ENCODE results near the gene FANCI. TPM values are rescaled to one million over a fixed set of nuclear protein-coding genes. Genes with fewer than 3 reads are reported as not detected.
A peak's percentile ranks its signal among the peaks of the same experiment; 100 is the strongest.

FANCI gene
- total RNA-seq, 1 experiment from 2014 or later = 112 TPM

DNA sequence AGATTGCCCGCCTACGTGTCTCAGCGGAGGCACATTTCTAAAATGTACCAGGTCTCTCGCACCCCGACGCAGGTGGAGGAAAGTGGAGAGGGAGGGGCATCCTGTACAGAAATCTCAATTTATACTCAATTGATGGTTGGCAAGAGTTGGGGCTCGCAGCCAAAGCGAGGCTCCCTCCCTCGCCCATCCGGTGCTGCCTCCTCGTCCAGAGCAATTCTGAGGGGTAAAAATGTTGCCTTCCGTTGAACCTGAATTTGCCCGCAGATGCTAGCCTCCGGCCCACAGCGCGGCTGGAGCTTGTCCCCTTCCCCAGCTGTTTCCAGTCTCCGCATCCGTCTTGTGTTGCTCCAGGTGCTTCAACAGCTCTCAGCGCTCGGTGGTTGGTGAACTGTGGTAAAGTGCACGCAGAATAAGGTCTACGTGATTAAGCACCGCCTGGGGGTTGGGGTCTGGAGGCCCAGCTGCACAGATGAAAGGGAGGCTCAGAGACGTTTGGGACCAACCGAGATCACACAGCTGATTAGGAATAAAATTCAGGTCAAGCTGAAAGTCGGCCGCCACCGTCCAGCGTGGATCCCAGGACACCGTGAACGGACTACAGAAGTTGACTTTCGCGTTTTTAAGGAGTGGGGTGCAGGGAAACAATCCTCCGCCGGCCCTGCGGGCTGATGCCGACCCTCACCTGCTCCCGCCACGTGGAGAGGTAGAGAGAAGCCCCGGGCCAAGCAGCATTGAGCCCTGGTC, 91.7 kb downstream of the FANCI start:
- Histone ChIP-seq H3K4me1 (ENCODE audit: control insufficient read depth in 1 of 2, insufficient read depth in 2 of 2, low read length in 2 of 2) (peaks cover 9 to 25% of the 10 kb centered on the region in 2 experiments), H3K27me3 (ENCODE audit: insufficient read depth, low read length) (no peaks in the 10 kb centered on the region), H3K79me2 (ENCODE audit: insufficient read depth, low read length) (peaks cover 38% of the 10 kb centered on the region), H3K9ac (ENCODE audit: low read length) (peak overlapping the region; percentile 60), H3K9me2 (ENCODE audit: insufficient read depth) (no peaks in the 10 kb centered on the region), H3K4me2 (ENCODE audit: low read length) (peak overlapping the region; percentile 89), H2AFZ (ENCODE audit: low read depth, low read length, poor library complexity, severe bottlenecking) (no peak overlapping the region), H3K4me3 (replicated peaks in 1 of 2; ENCODE audit: low read depth in 1 of 2, low read length in 2 of 2) (peak overlapping the region; percentile 52 to 59), H3K9me3 (ENCODE audit: control insufficient read depth in 1 of 2, insufficient read depth in 1 of 2, low read depth in 1 of 2, low read length in 2 of 2) (no peaks in the 10 kb centered on the region), H4K20me1 (ENCODE audit: insufficient read depth) (peaks cover 8% of the 10 kb centered on the region; the same call in 1 of the 2 replicates), H3K27ac (ENCODE audit: low read depth, low read length) (peak overlapping the region; percentile 52), H3K36me3 (ENCODE audit: control insufficient read depth in 1 of 2, insufficient read depth in 2 of 2, low read length in 2 of 2) (peaks cover 17 to 29% of the 10 kb centered on the region in 2 experiments; a peak in 3 of 4 replicates)
- DNase-seq (ENCODE audit: low read depth, low spot score) (no peak), ATAC-seq (no peak)
- CTCF ChIA-PET = interaction anchor here (1.6 to 1.8 kb wide), 3 partner anchors 21 to 129 kb away, joined by 5 to 7 read pairs (median 6); no protein-coding TSS in a partner anchor
- intact Hi-C loops (cut with micrococcal nuclease) = loop anchor here (1.0 to 2.0 kb wide), 2 partner anchors 57 to 92 kb away; partner anchors contain the start of gene FANCI
- POLR2A ChIA-PET = interaction anchor here (0.7 to 0.8 kb wide), 2 partner anchors 28 to 128 kb away, joined by 3 to 5 read pairs; no protein-coding TSS in a partner anchor
- RAD21 ChIA-PET (ENCODE audit: low non-redundant PET in 1 of 2, low total read pairs in 2 of 2, uncharacterized antibody in 2 of 2, unreplicated experiment in 2 of 2) = interaction anchor here in 1 of 2 experiments (1.1 kb wide), 1 partner anchor 22 kb away, joined by 3 read pairs; no protein-coding TSS in a partner anchor
- BruUV-seq (replicated peaks) = TSS peak; percentile 100
- TF ChIP-seq ZFX (IDR thresholded peaks at IDR 0.05) = no peak
- TF ChIP-seq, protein P1, sequence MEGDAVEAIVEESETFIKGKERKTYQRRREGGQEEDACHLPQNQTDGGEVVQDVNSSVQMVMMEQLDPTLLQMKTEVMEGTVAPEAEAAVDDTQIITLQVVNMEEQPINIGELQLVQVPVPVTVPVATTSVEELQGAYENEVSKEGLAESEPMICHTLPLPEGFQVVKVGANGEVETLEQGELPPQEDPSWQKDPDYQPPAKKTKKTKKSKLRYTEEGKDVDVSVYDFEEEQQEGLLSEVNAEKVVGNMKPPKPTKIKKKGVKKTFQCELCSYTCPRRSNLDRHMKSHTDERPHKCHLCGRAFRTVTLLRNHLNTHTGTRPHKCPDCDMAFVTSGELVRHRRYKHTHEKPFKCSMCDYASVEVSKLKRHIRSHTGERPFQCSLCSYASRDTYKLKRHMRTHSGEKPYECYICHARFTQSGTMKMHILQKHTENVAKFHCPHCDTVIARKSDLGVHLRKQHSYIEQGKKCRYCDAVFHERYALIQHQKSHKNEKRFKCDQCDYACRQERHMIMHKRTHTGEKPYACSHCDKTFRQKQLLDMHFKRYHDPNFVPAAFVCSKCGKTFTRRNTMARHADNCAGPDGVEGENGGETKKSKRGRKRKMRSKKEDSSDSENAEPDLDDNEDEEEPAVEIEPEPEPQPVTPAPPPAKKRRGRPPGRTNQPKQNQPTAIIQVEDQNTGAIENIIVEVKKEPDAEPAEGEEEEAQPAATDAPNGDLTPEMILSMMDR (IDR thresholded peaks at IDR 0.05 in 2 of 3, conservative IDR thresholded peaks at IDR 0.05 in 1 of 3; ENCODE audit: borderline replicate concordance in 1 of 3, insufficient read depth in 1 of 3, low read depth in 2 of 3, low read length in 2 of 3) = no peak
- no peak for TF ChIP-seq CEBPB (IDR thresholded peaks at IDR 0.05; ENCODE audit: low read depth)
- no peak for TF ChIP-seq POLR2A (IDR thresholded peaks at IDR 0.05; ENCODE audit: borderline replicate concordance, extremely low read depth, insufficient read depth, insufficient read length)
- no peak for TF ChIP-seq FOSL1 (IDR thresholded peaks at IDR 0.05; ENCODE audit: low read depth)

DNA sequence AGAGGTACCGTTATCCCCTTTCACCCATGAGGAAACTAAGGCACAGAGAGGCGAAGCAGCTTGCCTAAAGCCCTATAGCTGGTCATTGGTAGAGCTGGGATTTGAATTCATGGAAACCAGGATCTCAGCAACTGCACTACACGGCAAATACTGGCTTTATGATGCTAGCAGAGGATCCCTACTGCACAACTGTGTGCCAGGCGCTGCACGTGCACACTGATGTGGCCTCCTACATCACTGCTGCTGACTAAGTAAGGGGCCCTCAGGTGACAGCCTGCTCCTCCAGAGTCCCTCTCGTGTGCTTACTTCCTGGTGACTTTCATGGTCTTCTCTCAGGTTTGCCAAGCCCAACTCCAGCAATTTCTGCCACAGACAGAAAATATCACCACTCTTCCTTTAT, 94.3 kb downstream of the FANCI start:
- no peaks in the 10 kb centered on the region for H4K20me1 ChIP-seq (ENCODE audit: insufficient read depth)
- H3K27ac ChIP-seq (ENCODE audit: low read depth, low read length) = no peak overlapping the region
- H3K9ac ChIP-seq (ENCODE audit: low read length) = no peak overlapping the region
- no TSS peak for BruUV-seq (replicated peaks)
- H3K9me2 ChIP-seq (ENCODE audit: insufficient read depth) = no peaks in the 10 kb centered on the region
- H3K4me2 ChIP-seq (ENCODE audit: low read length) = no peak overlapping the region
- no peak overlapping the region for H2AFZ ChIP-seq (ENCODE audit: low read depth, low read length, poor library complexity, severe bottlenecking)
- H3K27me3 ChIP-seq (ENCODE audit: insufficient read depth, low read length) = no peaks in the 10 kb centered on the region
- peaks cover 0 to 5% of the 10 kb centered on the region in 2 experiments; a peak in 1 of 4 replicates for H3K36me3 ChIP-seq (ENCODE audit: control insufficient read depth in 1 of 2, insufficient read depth in 2 of 2, low read length in 2 of 2)
- no peaks in the 10 kb centered on the region for H3K9me3 ChIP-seq (ENCODE audit: control insufficient read depth in 1 of 2, insufficient read depth in 1 of 2, low read depth in 1 of 2, low read length in 2 of 2)
- no peak for DNase-seq (ENCODE audit: low read depth, low spot score)
- RAD21 ChIA-PET (ENCODE audit: low non-redundant PET in 1 of 2, low total read pairs in 2 of 2, uncharacterized antibody in 2 of 2, unreplicated experiment in 2 of 2) = no interaction called here
- intact Hi-C loops (cut with micrococcal nuclease) = no loop called here
- H3K4me1 ChIP-seq (ENCODE audit: control insufficient read depth in 1 of 2, insufficient read depth in 2 of 2, low read length in 2 of 2) = peaks cover 9 to 20% of the 10 kb centered on the region in 2 experiments
- H3K4me3 ChIP-seq (replicated peaks in 1 of 2; ENCODE audit: low read depth in 1 of 2, low read length in 2 of 2) = no peak overlapping the region
- ATAC-seq = no peak
- CTCF ChIA-PET = interaction anchor here (0.7 to 2.2 kb wide), 4 partner anchors 18 to 150 kb away, joined by 3 to 9 read pairs (median 3); no protein-coding TSS in a partner anchor
- POLR2A ChIA-PET = no interaction called here
- peaks cover 13% of the 10 kb centered on the region for H3K79me2 ChIP-seq (ENCODE audit: insufficient read depth, low read length)
- TF ChIP-seq JUND (IDR thresholded peaks at IDR 0.05) (no peak), EZH2 (IDR thresholded peaks at IDR 0.05) (no peak), SIN3A (IDR thresholded peaks at IDR 0.05; ENCODE audit: low read depth) (no peak), POLR2A (IDR thresholded peaks at IDR 0.05; ENCODE audit: borderline replicate concordance, extremely low read depth, insufficient read depth, insufficient read length) (no peak), ZNF274 (IDR thresholded peaks at IDR 0.05; ENCODE audit: low read depth, low read length) (no peak), YY1 (IDR thresholded peaks at IDR 0.05; ENCODE audit: extremely low read depth, insufficient replicate concordance, low read depth, low read length) (no peak), FOSL1 (IDR thresholded peaks at IDR 0.05; ENCODE audit: low read depth) (no peak), ELF1 (IDR thresholded peaks at IDR 0.05; ENCODE audit: borderline replicate concordance, low read depth) (no peak)
- TF ChIP-seq, protein P1 (IDR thresholded peaks at IDR 0.05 in 2 of 3, conservative IDR thresholded peaks at IDR 0.05 in 1 of 3; ENCODE audit: borderline replicate concordance in 1 of 3, insufficient read depth in 1 of 3, low read depth in 2 of 3, low read length in 2 of 3) = no peak
